ENCODE data around the gene FAAH.

DNA sequence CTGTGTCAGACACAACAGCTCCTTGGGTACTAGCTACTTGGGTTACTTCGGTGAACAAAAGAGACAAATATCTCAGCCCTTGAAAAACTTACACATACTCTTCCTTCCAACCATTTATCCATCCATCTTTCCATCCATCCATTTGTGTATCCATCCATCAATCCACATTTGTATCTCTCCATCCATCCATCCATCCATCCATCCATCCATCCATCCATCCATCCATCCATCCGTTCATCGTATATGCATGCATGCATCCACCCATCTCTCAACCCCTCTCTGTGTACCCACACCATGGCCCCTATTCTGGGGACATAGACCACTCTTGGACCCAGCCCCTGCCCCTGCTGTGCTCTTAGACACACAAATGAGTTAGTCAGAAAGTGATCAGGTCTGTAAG lies 40.2 kb downstream of the FAAH start:
- TF ChIP-seq TEAD1 (CRISPR knock-in tag; IDR thresholded peaks at IDR 0.05) (no peak), SP1 (CRISPR knock-in tag; conservative IDR thresholded peaks at IDR 0.05) (no peak), ZNF121 (CRISPR knock-in tag; IDR thresholded peaks at IDR 0.05) (no peak), FOXJ3 (CRISPR knock-in tag; IDR thresholded peaks at IDR 0.05; ENCODE audit: borderline replicate concordance) (no peak), IRF2 (CRISPR knock-in tag; IDR thresholded peaks at IDR 0.05; ENCODE audit: borderline replicate concordance, low read depth) (no peak), FOXK1 (CRISPR knock-in tag; IDR thresholded peaks at IDR 0.05) (no peak), ELF4 (CRISPR knock-in tag; IDR thresholded peaks at IDR 0.05; ENCODE audit: low read depth) (no peak), SOX15 (CRISPR knock-in tag; IDR thresholded peaks at IDR 0.05) (no peak)
- TF ChIP-seq, protein P1, sequence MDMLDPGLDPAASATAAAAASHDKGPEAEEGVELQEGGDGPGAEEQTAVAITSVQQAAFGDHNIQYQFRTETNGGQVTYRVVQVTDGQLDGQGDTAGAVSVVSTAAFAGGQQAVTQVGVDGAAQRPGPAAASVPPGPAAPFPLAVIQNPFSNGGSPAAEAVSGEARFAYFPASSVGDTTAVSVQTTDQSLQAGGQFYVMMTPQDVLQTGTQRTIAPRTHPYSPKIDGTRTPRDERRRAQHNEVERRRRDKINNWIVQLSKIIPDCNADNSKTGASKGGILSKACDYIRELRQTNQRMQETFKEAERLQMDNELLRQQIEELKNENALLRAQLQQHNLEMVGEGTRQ (CRISPR knock-in tag; IDR thresholded peaks at IDR 0.05) = no peak
- TF ChIP-seq, protein P2, sequence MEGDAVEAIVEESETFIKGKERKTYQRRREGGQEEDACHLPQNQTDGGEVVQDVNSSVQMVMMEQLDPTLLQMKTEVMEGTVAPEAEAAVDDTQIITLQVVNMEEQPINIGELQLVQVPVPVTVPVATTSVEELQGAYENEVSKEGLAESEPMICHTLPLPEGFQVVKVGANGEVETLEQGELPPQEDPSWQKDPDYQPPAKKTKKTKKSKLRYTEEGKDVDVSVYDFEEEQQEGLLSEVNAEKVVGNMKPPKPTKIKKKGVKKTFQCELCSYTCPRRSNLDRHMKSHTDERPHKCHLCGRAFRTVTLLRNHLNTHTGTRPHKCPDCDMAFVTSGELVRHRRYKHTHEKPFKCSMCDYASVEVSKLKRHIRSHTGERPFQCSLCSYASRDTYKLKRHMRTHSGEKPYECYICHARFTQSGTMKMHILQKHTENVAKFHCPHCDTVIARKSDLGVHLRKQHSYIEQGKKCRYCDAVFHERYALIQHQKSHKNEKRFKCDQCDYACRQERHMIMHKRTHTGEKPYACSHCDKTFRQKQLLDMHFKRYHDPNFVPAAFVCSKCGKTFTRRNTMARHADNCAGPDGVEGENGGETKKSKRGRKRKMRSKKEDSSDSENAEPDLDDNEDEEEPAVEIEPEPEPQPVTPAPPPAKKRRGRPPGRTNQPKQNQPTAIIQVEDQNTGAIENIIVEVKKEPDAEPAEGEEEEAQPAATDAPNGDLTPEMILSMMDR (IDR thresholded peaks at IDR 0.05) = no peak
- TF ChIP-seq, protein P3, sequence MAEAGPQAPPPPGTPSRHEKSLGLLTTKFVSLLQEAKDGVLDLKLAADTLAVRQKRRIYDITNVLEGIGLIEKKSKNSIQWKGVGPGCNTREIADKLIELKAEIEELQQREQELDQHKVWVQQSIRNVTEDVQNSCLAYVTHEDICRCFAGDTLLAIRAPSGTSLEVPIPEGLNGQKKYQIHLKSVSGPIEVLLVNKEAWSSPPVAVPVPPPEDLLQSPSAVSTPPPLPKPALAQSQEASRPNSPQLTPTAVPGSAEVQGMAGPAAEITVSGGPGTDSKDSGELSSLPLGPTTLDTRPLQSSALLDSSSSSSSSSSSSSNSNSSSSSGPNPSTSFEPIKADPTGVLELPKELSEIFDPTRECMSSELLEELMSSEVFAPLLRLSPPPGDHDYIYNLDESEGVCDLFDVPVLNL (CRISPR knock-in tag; IDR thresholded peaks at IDR 0.05; ENCODE audit: borderline replicate concordance, low read depth) = no peak
- TF ChIP-seq, protein P4, sequence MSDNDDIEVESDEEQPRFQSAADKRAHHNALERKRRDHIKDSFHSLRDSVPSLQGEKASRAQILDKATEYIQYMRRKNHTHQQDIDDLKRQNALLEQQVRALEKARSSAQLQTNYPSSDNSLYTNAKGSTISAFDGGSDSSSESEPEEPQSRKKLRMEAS (CRISPR knock-in tag; IDR thresholded peaks at IDR 0.05) = no peak
- TF ChIP-seq, protein P5, sequence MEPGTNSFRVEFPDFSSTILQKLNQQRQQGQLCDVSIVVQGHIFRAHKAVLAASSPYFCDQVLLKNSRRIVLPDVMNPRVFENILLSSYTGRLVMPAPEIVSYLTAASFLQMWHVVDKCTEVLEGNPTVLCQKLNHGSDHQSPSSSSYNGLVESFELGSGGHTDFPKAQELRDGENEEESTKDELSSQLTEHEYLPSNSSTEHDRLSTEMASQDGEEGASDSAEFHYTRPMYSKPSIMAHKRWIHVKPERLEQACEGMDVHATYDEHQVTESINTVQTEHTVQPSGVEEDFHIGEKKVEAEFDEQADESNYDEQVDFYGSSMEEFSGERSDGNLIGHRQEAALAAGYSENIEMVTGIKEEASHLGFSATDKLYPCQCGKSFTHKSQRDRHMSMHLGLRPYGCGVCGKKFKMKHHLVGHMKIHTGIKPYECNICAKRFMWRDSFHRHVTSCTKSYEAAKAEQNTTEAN (CRISPR knock-in tag; IDR thresholded peaks at IDR 0.05) = no peak

All from WTC11 (cell line).